SU-DHL-6 (cell line): ENCODE results near the gene RANGAP1.

Experiments
- H2AFZ ChIP-seq: fragments of 200-600 bp; sonication (generic); 2 replicates; pipeline ENCODE4 v1.6.1; 2014; ENCODE audit warnings: low read depth, mild to moderate bottlenecking, moderate library complexity, mixed read lengths, antibody characterized with exemption, low read length; ENCODE audit not compliant: severe bottlenecking
- H3F3A ChIP-seq: fragments of 200-600 bp; shearing (Covaris generic); 2 replicates; pipeline ENCODE4 v1.6.0; 2016; ENCODE audit warnings: antibody characterized with exemption, mild to moderate bottlenecking; ENCODE audit not compliant: insufficient read depth
- H3K27ac ChIP-seq: fragments of 200-600 bp; sonication (generic); 2 replicates; pipeline ENCODE4 v1.5.1; 2016; ENCODE audit warnings: low read depth, mild to moderate bottlenecking, low read length, moderate library complexity, mixed read lengths
- H3K27me3 ChIP-seq: fragments of 200-600 bp; sonication (generic), shearing (Covaris generic); 2 replicates; pipeline ENCODE4 v1.6.0; 2014; ENCODE audit warnings: mild to moderate bottlenecking, low read length
- H3K36me3 ChIP-seq: fragments of 200-600 bp; sonication (generic); 2 replicates; pipeline ENCODE4 v1.6.1; 2014; ENCODE audit warnings: mild to moderate bottlenecking, low read length, mixed read lengths
- H3K4me2 ChIP-seq: fragments of 300-600, 200-600 bp; shearing (Covaris generic), sonication (generic); 2 replicates; pipeline ENCODE4 v1.6.0; 2014; ENCODE audit warnings: low read length, low read depth, mild to moderate bottlenecking; ENCODE audit not compliant: poor library complexity, severe bottlenecking
- H3K4me3 ChIP-seq: fragments of 200-600 bp; sonication (generic); 2 replicates; pipeline ENCODE4 v1.5.1; 2014; ENCODE audit warnings: antibody characterized with exemption, low read length, mild to moderate bottlenecking, mixed read lengths; ENCODE audit not compliant: insufficient read depth, poor library complexity, severe bottlenecking
- H3K79me2 ChIP-seq: fragments of 200-600 bp; sonication (generic); 2 replicates; pipeline ENCODE4 v1.6.1; 2014; ENCODE audit warnings: mild to moderate bottlenecking, low read length, moderate library complexity; ENCODE audit not compliant: insufficient read depth
- H3K9ac ChIP-seq: fragments of 200-600 bp; sonication (generic); 2 replicates; pipeline ENCODE4 v1.7.0; 2014; ENCODE audit warnings: mild to moderate bottlenecking, low read length
- H3K9me2 ChIP-seq: fragments of 200-600 bp; sonication (generic); replicated peaks from 2 replicates; pipeline ENCODE4 v1.6.1; 2014; ENCODE audit warnings: low read length; ENCODE audit not compliant: insufficient read depth
- H3K9me3 ChIP-seq: fragments of 200-600 bp; sonication (generic); 2 replicates; pipeline ENCODE4 v1.6.1; 2014; ENCODE audit warnings: low read length, mixed read lengths; ENCODE audit not compliant: insufficient read depth
- H4K20me1 ChIP-seq: fragments of 200-600 bp; sonication (generic); 2 replicates; pipeline ENCODE4 v1.6.1; 2014; ENCODE audit warnings: low read depth, mild to moderate bottlenecking, antibody characterized with exemption, low read length, moderate library complexity, mixed read lengths
- EZH2phosphoT487 ChIP-seq: fragments of 200-600 bp; sonication (generic), shearing (Covaris generic); conservative IDR thresholded peaks from 2 replicates; pipeline ENCODE4 v1.6.1; 2018; ENCODE audit warnings: mild to moderate bottlenecking, antibody characterized with exemption, low read length, moderate library complexity, mixed read lengths
- TF ChIP-seq, protein P1 (sequence below): fragments of 200-600 bp; sonication (generic); IDR thresholded peaks from one replicate; pipeline ENCODE4 v1.5.1; 2017; ENCODE audit warnings: antibody characterized with exemption, mild to moderate bottlenecking, low read length, moderate library complexity; ENCODE audit not compliant: insufficient read depth, poor library complexity, severe bottlenecking

Gene RANGAP1

DNA sequence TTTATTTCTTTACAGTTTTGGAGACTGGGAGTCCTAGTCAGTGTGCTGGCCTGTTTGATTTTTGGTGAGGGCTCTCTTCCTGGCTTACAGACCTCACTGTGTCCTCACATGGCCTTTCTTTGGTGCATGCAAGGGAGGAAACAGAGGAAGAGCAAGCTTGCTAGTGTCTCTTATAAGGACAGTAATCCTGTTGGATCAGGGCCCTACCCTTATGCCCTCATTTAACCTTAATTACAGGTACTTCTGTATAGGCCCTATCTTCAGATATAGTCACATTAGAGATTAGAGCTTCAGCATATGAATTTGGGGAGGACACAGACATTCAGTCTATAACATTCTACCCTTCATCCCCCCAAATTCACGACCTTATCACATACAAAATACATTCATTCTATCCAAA lies 29.6 kb upstream of the RANGAP1 start:
- H4K20me1 ChIP-seq, result no peaks in the 10 kb centered on the region
- no peak overlapping the region for H3K4me3 ChIP-seq
- TF ChIP-seq EZH2phosphoT487, result no peak
- TF ChIP-seq, protein P1, sequence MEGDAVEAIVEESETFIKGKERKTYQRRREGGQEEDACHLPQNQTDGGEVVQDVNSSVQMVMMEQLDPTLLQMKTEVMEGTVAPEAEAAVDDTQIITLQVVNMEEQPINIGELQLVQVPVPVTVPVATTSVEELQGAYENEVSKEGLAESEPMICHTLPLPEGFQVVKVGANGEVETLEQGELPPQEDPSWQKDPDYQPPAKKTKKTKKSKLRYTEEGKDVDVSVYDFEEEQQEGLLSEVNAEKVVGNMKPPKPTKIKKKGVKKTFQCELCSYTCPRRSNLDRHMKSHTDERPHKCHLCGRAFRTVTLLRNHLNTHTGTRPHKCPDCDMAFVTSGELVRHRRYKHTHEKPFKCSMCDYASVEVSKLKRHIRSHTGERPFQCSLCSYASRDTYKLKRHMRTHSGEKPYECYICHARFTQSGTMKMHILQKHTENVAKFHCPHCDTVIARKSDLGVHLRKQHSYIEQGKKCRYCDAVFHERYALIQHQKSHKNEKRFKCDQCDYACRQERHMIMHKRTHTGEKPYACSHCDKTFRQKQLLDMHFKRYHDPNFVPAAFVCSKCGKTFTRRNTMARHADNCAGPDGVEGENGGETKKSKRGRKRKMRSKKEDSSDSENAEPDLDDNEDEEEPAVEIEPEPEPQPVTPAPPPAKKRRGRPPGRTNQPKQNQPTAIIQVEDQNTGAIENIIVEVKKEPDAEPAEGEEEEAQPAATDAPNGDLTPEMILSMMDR, result no peak
- H3F3A ChIP-seq, result no peaks in the 10 kb centered on the region
- no peaks in the 10 kb centered on the region for H3K36me3 ChIP-seq
- H3K27ac ChIP-seq, result no peak overlapping the region
- no peak overlapping the region for H2AFZ ChIP-seq
- H3K9me3 ChIP-seq, result no peaks in the 10 kb centered on the region
- peaks cover 19% of the 10 kb centered on the region for H3K79me2 ChIP-seq
- no peak overlapping the region for H3K4me2 ChIP-seq
- H3K9me2 ChIP-seq, result no peaks in the 10 kb centered on the region
- no peak overlapping the region for H3K9ac ChIP-seq
- H3K27me3 ChIP-seq, result no peaks in the 10 kb centered on the region

DNA sequence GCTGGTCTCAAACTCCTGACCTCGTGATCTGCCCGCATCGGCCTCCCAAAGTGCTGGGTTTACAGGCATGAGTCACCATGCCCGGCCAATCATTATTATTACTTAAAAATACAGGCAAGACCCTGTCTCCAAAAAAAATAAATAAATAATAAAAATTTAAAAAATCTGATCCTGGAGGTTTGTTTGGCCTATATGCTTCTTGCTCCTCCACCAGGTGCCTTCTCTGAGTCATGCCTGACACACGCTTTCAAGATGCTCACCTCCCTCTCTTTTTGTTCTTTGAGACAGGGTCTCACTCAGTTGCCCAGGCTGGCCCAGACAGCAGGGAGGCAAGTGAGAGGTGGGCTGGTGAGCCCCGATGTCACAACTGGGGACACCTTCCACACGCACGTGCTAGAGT lies 28.8 kb upstream of the RANGAP1 start:
- Histone ChIP-seq H3K27ac (no peak overlapping the region), H3K36me3 (no peaks in the 10 kb centered on the region), H3K4me3 (no peak overlapping the region), H3K4me2 (no peak overlapping the region), H3K27me3 (no peaks in the 10 kb centered on the region), H3K9me2 (no peaks in the 10 kb centered on the region), H2AFZ (no peak overlapping the region), H3K9me3 (no peaks in the 10 kb centered on the region), H3K9ac (no peak overlapping the region), H3F3A (no peaks in the 10 kb centered on the region), H3K79me2 (peaks cover 19% of the 10 kb centered on the region), H4K20me1 (no peaks in the 10 kb centered on the region)
- TF ChIP-seq, protein P1, result no peak
- TF ChIP-seq EZH2phosphoT487, result no peak

DNA sequence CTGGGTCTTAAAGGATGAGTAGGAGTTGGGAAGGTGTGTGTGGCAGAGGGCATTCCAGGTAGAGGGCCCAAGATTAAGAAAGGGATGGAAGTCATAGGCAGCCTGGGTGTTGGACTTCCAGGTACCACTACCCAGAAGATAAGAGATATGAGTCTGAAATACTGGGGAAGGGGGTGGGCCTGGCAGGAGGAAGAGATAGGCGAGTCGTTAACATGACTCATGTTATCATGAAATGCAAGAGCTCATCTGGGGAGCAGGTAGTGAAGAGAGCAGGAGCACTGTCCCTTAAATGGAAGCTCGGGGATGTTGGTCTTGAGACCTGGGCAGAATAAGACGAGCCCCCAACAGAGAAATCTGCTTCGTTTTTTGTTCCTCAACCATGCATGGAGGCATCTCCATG lies 25.5 kb upstream of the RANGAP1 start:
- no peaks in the 10 kb centered on the region for H3K27me3 ChIP-seq
- no peak overlapping the region for H3K27ac ChIP-seq
- no peaks in the 10 kb centered on the region for H3K9me2 ChIP-seq
- H3K4me2 ChIP-seq, result no peak overlapping the region
- H3K79me2 ChIP-seq, result peaks cover 21% of the 10 kb centered on the region
- no peak overlapping the region for H3K9ac ChIP-seq
- H3K36me3 ChIP-seq, result no peaks in the 10 kb centered on the region
- H3K4me3 ChIP-seq, result no peak overlapping the region
- H2AFZ ChIP-seq, result no peak overlapping the region
- H4K20me1 ChIP-seq, result no peaks in the 10 kb centered on the region
- no peak for TF ChIP-seq EZH2phosphoT487
- TF ChIP-seq, protein P1, result no peak
- H3K9me3 ChIP-seq, result no peaks in the 10 kb centered on the region
- no peaks in the 10 kb centered on the region for H3F3A ChIP-seq

DNA sequence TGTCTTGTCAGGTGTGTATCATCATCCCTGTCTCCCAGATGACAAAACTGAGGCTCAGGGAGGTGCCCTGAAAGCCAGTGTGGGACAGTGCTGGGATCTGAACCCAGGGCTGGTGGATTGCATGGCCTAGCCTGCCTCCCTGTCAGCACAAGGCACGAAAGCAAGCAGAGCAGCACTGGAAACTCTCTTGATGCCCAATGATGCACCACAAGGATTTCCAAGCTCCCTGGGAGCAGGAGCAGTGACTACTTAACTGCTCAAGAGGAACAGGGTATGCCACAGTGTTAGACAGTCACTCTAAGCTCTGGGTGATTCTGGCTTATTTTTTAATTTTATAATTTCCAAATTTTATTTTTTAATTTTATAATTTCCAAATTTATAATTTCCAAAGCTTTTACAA lies 24.3 kb upstream of the RANGAP1 start:
- no peak overlapping the region for H3K27ac ChIP-seq
- H3K36me3 ChIP-seq, result no peaks in the 10 kb centered on the region
- H3K9me3 ChIP-seq, result no peaks in the 10 kb centered on the region
- no peaks in the 10 kb centered on the region for H3K27me3 ChIP-seq
- no peak overlapping the region for H3K4me2 ChIP-seq
- H3F3A ChIP-seq, result peaks cover 4% of the 10 kb centered on the region; the same call in 1 of the 2 replicates
- TF ChIP-seq EZH2phosphoT487, result no peak
- TF ChIP-seq, protein P1, result no peak
- no peak overlapping the region for H2AFZ ChIP-seq
- H4K20me1 ChIP-seq, result no peaks in the 10 kb centered on the region
- H3K9me2 ChIP-seq, result no peaks in the 10 kb centered on the region
- H3K9ac ChIP-seq, result no peak overlapping the region
- H3K4me3 ChIP-seq, result no peak overlapping the region
- H3K79me2 ChIP-seq, result peaks cover 24% of the 10 kb centered on the region
